Esophagus muscularis mucosa (tissue), 4 donors: ENCODE results near the gene GABRA4. TPM values are rescaled to one million over a fixed set of nuclear protein-coding genes. Genes with fewer than 3 reads are reported as not detected.

Experiments
- DNase-seq: peaks from one replicate; pipeline ENCODE4 v3.0.0-alpha.2; 2017; ENCODE audit errors: extremely low spot score
- H3K27ac ChIP-seq, 4 donors: fragments of 200-600 bp; sonication (generic); replicated peaks in 1 of 4; 1 replicate in 3 of 4; 2 replicates in 1 of 4; pipeline ENCODE4 v1.5.1; 2016 to 2019; ENCODE audit warnings: mild to moderate bottlenecking in 1 of 4
- H3K27me3 ChIP-seq, 4 donors: fragments of 200-600 bp; sonication (generic); one replicate each; pipeline versions ENCODE4 v1.5.1 to v1.6.0; 2016 to 2019
- H3K36me3 ChIP-seq, 4 donors: fragments of 200-600 bp; sonication (generic); one replicate each; pipeline ENCODE4 v1.5.1; 2016 to 2019
- H3K4me1 ChIP-seq, 4 donors: fragments of 200-600 bp; sonication (generic); one replicate each; pipeline ENCODE4 v1.5.1; 2016 to 2019
- H3K4me3 ChIP-seq, 4 donors: fragments of 200-600 bp; sonication (generic); 1 replicate in 2 of 4; 2 replicates in 2 of 4; pipeline ENCODE4 v1.5.1; 2016 to 2019; ENCODE audit warnings: mild to moderate bottlenecking in 4 of 4, moderate library complexity in 1 of 4
- H3K9me3 ChIP-seq, 4 donors: fragments of 200-600 bp; sonication (generic); 1 replicate in 3 of 4; 2 replicates in 1 of 4; pipeline ENCODE4 v1.5.1; 2016 to 2019
- EP300 ChIP-seq: sonication (generic); formaldehyde crosslinking; IDR thresholded peaks from one replicate; pipeline ENCODE4 v1.6.1; 2017; ENCODE audit warnings: antibody characterized with exemption
- POLR2A ChIP-seq: fragments of 450-650 bp; IDR thresholded peaks from one replicate; pipeline ENCODE4 v1.6.1; 2017; ENCODE audit warnings: antibody characterized with exemption, moderate library complexity, mild to moderate bottlenecking, low read depth
- POLR2AphosphoS5 ChIP-seq, 2 donors: sonication (generic); formaldehyde crosslinking; IDR thresholded peaks; one replicate each; pipeline ENCODE4 v1.6.1; 2017; ENCODE audit warnings: antibody characterized with exemption in 2 of 2
- WGBS: methylation state at CpG from one replicate; pipeline ENCODE4 v1.1.5; 2018; 5-methylcytosine and 5-hydroxymethylcytosine counted together
- intact Hi-C: fragments of 100-400 bp; cut with DNase I; formaldehyde crosslinking; loops from one replicate; pipeline ENCODE4 v1.15.1; 2023
- total RNA-seq, 4 donors: library from RNA; depleted of rRNA; stranded (reverse); fragments of >200 nt; gene quantifications; one replicate each; pipeline versions ENCODE4 v1.1.0 to v1.2.1, GENCODE V29; 2016
- TF ChIP-seq, protein P1 (sequence below), 3 experiments: fragments of 200-600 bp in 2 of 3; fragments of 450-650 bp in 1 of 3; sonication (generic) in 2 of 3; IDR thresholded peaks; one replicate each; pipeline ENCODE4 v1.5.1; 2017 to 2019; ENCODE audit warnings: antibody characterized with exemption in 3 of 3, mild to moderate bottlenecking in 2 of 3, moderate library complexity in 1 of 3

GABRA4 gene
- total RNA-seq, 4 donors from 2014 or later: under 0.01 TPM; not detected in 2

DNA sequence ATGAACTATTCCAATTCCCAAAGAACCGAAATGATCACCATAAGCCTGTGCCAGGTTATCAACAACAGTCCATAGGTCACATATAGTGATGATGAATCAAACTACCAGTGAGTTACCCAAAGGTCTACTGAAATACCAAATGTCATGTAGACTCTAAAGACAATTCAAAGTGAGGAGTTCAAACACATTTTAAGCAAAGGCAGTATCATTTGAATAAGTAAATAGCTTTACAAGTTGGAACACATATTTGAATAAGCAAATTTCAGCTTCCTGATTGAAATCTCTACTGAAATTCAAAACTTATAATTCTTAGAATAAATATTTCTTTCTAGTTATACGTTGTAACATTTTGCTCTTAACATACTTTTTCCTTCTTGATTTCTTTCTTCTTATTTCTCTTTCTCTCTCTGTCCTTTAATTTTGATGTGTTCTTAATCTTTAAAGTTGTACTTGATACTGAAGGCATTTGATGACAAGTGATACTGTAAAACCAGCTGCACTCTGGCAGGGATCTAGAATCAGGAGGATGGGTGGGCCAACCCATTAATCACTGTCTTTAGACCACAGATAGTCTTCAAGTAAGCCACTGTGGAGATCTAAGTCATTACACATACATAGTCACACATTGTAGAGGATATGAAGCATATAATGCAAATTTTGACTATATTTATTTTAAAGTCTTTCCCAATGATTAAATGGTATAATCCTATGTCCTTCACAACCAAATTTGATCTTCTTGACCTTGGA is 34.5 kb downstream of the GABRA4 start:
- WGBS: 73% methylated on average over 2 of the region's 2 CpGs
- H3K27me3 ChIP-seq: peaks cover 0 to 2% (median 0%) of the 10 kb centered on the region in 4 donors
- no peak for TF ChIP-seq POLR2AphosphoS5 (IDR thresholded peaks at IDR 0.05)
- TF ChIP-seq, protein P1, sequence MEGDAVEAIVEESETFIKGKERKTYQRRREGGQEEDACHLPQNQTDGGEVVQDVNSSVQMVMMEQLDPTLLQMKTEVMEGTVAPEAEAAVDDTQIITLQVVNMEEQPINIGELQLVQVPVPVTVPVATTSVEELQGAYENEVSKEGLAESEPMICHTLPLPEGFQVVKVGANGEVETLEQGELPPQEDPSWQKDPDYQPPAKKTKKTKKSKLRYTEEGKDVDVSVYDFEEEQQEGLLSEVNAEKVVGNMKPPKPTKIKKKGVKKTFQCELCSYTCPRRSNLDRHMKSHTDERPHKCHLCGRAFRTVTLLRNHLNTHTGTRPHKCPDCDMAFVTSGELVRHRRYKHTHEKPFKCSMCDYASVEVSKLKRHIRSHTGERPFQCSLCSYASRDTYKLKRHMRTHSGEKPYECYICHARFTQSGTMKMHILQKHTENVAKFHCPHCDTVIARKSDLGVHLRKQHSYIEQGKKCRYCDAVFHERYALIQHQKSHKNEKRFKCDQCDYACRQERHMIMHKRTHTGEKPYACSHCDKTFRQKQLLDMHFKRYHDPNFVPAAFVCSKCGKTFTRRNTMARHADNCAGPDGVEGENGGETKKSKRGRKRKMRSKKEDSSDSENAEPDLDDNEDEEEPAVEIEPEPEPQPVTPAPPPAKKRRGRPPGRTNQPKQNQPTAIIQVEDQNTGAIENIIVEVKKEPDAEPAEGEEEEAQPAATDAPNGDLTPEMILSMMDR (IDR thresholded peaks at IDR 0.05): no peak
- no peak for TF ChIP-seq POLR2A
- no peak for TF ChIP-seq EP300

DNA sequence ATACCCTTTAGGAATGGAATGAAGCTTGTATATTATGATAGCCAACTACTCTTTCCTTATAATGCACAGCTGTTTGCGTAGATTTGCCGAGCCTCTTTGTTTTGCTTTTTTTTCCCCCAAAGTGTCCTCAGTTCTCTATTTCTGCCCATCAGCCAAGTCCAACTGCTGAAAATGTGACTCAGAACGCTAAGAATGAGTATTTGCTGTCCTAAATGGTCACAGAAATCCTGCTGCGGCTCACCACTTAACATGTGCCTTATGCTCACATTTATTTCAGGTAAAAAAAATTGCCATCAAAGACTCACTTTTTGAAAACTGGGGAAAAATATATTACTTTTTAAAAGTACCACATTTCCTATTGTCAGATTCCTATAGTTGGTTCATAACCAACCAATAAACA is 36.9 kb downstream of the GABRA4 start:
- Histone ChIP-seq H3K4me3 (no peak overlapping the region), H3K9me3 (no peaks in the 10 kb centered on the region), H3K27ac (no peak overlapping the region), H3K4me1 (no peaks in the 10 kb centered on the region), H3K27me3 (peaks cover 0 to 2% (median 0%) of the 10 kb centered on the region in 4 donors), H3K36me3 (no peaks in the 10 kb centered on the region)
- no peak for TF ChIP-seq POLR2AphosphoS5 (IDR thresholded peaks at IDR 0.05)
- TF ChIP-seq POLR2A: no peak
- no peak for TF ChIP-seq EP300
- TF ChIP-seq, protein P1 (IDR thresholded peaks at IDR 0.05): no peak
- WGBS: 42% methylated on average over 4 of the region's 4 CpGs
- intact Hi-C loops: no loop called here
- no peak for DNase-seq

More for the DNA sequence above, 34.5 kb downstream of the GABRA4 start:
- H3K4me3 ChIP-seq: no peak overlapping the region
- H3K27ac ChIP-seq: no peak overlapping the region
- DNase-seq: no peak
- intact Hi-C loops: no loop called here
- no peaks in the 10 kb centered on the region for H3K9me3 ChIP-seq
- H3K36me3 ChIP-seq: no peaks in the 10 kb centered on the region
- H3K4me1 ChIP-seq: no peaks in the 10 kb centered on the region

DNA sequence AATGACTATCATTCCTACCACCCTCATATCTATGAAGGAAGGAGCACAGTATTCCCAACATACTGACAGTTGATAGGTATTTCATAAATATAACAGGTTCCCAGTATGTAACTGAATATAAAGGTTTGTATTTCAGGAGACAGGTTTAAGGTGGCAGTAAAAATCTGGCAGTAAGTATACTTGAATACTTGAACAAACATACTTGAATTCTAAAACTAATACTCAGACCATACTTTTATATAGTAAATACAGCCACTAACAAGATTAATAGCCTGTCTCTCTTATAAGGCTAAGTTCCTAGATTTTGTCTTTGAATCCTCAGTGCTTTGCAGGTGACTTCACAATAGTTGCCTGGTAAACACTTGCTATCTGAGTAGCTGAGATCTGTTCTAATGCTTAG is 37.8 kb downstream of the GABRA4 start:
- intact Hi-C loops: no loop called here

DNA sequence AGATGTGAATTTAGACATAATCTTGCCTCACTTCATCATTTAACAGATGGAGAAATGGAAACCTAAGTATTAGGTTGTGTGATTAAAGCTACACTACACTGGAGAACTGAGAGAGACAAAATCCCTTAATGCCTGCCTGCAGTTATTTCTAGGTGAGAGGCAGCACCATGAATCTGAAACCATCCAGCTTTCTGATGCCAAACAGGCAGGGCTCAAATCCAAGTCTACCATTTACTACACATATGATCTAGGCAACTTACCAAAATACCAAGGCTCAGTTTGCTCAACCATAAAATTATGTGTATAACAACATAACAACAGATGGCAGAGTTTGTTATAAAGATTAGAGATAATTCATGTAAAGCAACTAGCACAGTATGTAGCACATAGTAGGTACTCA is 38.7 kb downstream of the GABRA4 start:
- peaks cover 0 to 2% (median 0%) of the 10 kb centered on the region in 4 donors for H3K27me3 ChIP-seq
- intact Hi-C loops: no loop called here
- H3K4me1 ChIP-seq: no peaks in the 10 kb centered on the region
- DNase-seq: no peak
- no peak overlapping the region for H3K4me3 ChIP-seq
- no peak overlapping the region for H3K27ac ChIP-seq
- no peaks in the 10 kb centered on the region for H3K36me3 ChIP-seq
- H3K9me3 ChIP-seq: no peaks in the 10 kb centered on the region
- TF ChIP-seq POLR2AphosphoS5 (IDR thresholded peaks at IDR 0.05): no peak
- TF ChIP-seq POLR2A: no peak
- TF ChIP-seq EP300: no peak

More for the DNA sequence above, 37.8 kb downstream of the GABRA4 start:
- no peaks in the 10 kb centered on the region for H3K9me3 ChIP-seq
- no peak for DNase-seq
- no peak overlapping the region for H3K4me3 ChIP-seq
- no peaks in the 10 kb centered on the region for H3K4me1 ChIP-seq
- H3K27ac ChIP-seq: no peak overlapping the region
- H3K27me3 ChIP-seq: peaks cover 0 to 2% (median 0%) of the 10 kb centered on the region in 4 donors
- no peak for TF ChIP-seq EP300
- no peak for TF ChIP-seq POLR2A
- TF ChIP-seq, protein P1 (IDR thresholded peaks at IDR 0.05): no peak
- TF ChIP-seq POLR2AphosphoS5 (IDR thresholded peaks at IDR 0.05): no peak
- no peaks in the 10 kb centered on the region for H3K36me3 ChIP-seq

DNA sequence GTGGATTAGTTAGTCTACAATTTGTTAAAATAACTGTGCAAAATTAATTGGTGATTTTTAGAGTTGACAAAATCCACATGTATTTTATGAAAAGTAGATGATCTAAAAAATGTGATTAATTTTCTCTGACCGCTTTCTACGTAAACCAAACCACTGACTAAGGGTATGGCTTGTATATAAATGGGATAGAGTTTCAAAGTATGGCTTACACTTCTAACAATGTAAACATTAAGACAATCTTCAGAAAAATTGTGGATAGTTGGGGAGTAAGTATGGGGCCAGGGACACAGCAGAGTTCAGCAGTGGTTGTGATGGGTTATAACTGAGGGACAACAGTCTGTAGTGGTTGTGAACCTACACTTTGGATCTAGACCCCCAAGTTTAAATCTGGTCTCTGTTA is 39.8 kb downstream of the GABRA4 start:
- Histone ChIP-seq H3K4me1 (no peaks in the 10 kb centered on the region), H3K27ac (no peak overlapping the region), H3K4me3 (no peak overlapping the region), H3K27me3 (peaks cover 0 to 2% (median 0%) of the 10 kb centered on the region in 4 donors), H3K9me3 (no peaks in the 10 kb centered on the region), H3K36me3 (no peaks in the 10 kb centered on the region)
- intact Hi-C loops: no loop called here
- 81% methylated on average over 2 of the region's 2 CpGs for WGBS
- no peak for DNase-seq
- TF ChIP-seq EP300 (no peak), POLR2A (no peak), POLR2AphosphoS5 (IDR thresholded peaks at IDR 0.05) (no peak)
- TF ChIP-seq, protein P1 (IDR thresholded peaks at IDR 0.05): no peak
